ENCODE data around the gene SPACA7.

SPACA7 gene

DNA sequence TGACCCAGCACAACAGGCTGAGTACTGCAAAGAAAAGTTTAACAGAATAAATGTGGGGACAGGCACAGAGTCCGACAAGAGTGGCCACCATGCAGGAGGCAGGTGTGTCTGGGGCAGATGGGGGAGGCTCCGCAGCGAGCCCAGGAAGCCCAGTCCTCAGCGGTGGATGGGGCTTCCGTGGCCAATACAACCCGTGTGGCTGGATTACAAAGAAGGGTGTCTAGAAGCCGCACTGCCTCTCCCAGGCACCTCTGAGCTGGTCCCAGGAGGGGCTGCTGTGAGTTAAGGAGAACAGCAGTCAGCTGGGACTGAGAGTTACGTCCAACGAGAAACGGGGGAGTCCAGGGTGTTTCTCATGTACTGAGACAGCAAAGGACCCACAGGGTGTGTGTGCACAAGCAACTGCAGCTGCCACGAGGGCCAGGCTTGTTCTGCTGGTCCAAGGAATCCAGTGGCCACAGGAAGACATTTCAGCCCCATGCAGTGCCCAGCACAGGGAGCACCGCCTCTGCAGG lies 70.2 kb downstream of the SPACA7 start:
- no peak overlapping the region for H3K9ac ChIP-seq (ENCODE audit: low read length)
- no peak overlapping the region for H3K27ac ChIP-seq (ENCODE audit: low read depth, low read length)
- H3K27me3 ChIP-seq (ENCODE audit: control insufficient read depth, insufficient read depth, low read length), result peaks cover 8% of the 10 kb centered on the region
- no peak overlapping the region for H3K4me3 ChIP-seq (ENCODE audit: low read length)
- no peaks in the 10 kb centered on the region for H3K36me3 ChIP-seq (ENCODE audit: control insufficient read depth, insufficient read depth, low read length)
- H3K4me1 ChIP-seq (ENCODE audit: control insufficient read depth, insufficient read depth, low read length), result no peaks in the 10 kb centered on the region

DNA sequence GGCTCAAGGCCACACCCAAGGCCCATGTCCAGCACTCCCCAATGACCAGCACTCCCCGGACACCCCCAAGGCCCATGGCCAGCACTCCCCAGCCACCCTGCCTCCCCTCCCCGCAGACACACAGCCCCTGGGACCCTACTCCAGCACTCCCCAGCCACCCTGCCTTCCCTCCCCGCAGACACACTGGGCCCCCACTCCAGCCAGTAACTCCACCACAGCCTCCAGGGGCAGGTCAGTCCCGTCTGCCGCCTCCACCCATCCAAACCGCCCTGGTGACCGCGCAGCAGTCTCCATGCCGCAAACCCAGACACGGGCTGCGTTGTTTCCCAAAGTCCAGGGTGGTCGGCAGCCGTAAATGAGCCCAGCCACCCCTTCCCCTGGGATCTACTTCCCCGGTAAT lies 70.7 kb downstream of the SPACA7 start:
- Histone ChIP-seq H3K9ac (ENCODE audit: low read length) (no peak overlapping the region), H3K27ac (ENCODE audit: low read depth, low read length) (no peak overlapping the region), H3K27me3 (ENCODE audit: control insufficient read depth, insufficient read depth, low read length) (peaks cover 11% of the 10 kb centered on the region), H3K4me3 (ENCODE audit: low read length) (no peak overlapping the region), H3K4me1 (ENCODE audit: control insufficient read depth, insufficient read depth, low read length) (no peaks in the 10 kb centered on the region), H3K36me3 (ENCODE audit: control insufficient read depth, insufficient read depth, low read length) (no peaks in the 10 kb centered on the region)

DNA sequence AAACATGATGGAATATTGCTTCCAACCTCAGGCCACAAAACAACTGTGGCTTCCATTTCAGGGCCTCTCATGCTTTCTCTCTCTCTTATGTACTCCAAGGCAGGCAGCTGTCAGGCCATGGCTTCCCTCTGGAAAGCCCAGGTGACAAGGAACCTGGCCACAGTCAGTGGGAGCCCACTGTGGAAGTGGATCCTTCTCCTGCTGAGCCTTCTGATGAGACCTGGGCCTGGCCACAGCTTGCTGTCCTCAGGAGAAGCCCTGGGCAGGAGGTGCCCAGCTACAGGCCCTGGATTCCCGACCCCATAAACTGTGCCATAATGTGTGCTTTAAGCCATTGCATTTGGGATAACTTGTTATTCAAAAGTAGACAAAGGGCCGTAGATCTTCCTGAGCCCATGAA lies 71.2 kb downstream of the SPACA7 start:
- H3K36me3 ChIP-seq (ENCODE audit: control insufficient read depth, insufficient read depth, low read length), result no peaks in the 10 kb centered on the region
- H3K4me1 ChIP-seq (ENCODE audit: control insufficient read depth, insufficient read depth, low read length), result no peaks in the 10 kb centered on the region
- no peak overlapping the region for H3K27ac ChIP-seq (ENCODE audit: low read depth, low read length)
- H3K9ac ChIP-seq (ENCODE audit: low read length), result no peak overlapping the region
- H3K27me3 ChIP-seq (ENCODE audit: control insufficient read depth, insufficient read depth, low read length), result peaks cover 13% of the 10 kb centered on the region
- H3K4me3 ChIP-seq (ENCODE audit: low read length), result no peak overlapping the region

DNA sequence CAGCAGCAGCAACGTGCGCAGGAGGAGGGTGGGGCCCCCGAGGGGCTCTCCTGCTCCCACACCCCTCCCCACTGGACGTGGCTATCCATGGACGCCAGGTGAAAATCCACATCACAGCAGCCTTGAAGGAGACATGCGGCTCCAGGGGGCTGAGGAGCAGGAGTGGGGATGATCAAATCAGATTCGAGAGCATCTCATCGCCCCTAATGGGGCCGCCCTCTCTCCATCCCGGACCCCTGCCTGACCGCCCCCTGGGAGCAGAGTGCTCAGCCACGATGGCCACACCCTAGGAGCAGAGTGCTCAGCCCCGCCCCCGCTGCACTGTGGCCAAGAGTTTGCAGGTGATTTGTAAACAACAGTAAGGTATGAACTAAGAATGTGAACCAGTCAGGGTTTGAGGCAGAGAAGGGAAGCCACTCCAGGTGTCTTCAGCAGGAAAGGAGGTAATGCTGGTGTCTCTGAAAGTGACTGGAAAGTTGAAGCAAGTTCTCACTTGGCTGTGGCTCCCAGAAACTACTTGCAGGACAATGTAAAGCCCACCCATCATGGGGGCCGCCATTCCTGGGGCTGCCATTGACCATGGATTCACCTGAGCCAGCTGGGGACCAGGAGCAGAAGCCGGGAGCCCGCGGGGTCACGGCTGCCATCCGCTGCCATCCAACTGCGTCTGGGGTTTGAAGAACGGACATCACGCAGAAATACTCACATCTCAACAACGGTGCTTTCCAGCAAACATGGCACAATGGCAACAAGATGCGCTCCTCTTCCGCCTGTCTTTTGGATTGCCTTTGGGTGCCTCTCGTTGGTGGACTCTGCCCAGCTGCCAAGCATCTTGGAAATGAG lies 71.8 kb downstream of the SPACA7 start:
- Histone ChIP-seq H3K4me3 (ENCODE audit: low read length) (no peak overlapping the region), H3K9ac (ENCODE audit: low read length) (no peak overlapping the region), H3K4me1 (ENCODE audit: control insufficient read depth, insufficient read depth, low read length) (no peaks in the 10 kb centered on the region), H3K27me3 (ENCODE audit: control insufficient read depth, insufficient read depth, low read length) (peaks cover 13% of the 10 kb centered on the region), H3K27ac (ENCODE audit: low read depth, low read length) (no peak overlapping the region), H3K36me3 (ENCODE audit: control insufficient read depth, insufficient read depth, low read length) (no peaks in the 10 kb centered on the region)

DNA sequence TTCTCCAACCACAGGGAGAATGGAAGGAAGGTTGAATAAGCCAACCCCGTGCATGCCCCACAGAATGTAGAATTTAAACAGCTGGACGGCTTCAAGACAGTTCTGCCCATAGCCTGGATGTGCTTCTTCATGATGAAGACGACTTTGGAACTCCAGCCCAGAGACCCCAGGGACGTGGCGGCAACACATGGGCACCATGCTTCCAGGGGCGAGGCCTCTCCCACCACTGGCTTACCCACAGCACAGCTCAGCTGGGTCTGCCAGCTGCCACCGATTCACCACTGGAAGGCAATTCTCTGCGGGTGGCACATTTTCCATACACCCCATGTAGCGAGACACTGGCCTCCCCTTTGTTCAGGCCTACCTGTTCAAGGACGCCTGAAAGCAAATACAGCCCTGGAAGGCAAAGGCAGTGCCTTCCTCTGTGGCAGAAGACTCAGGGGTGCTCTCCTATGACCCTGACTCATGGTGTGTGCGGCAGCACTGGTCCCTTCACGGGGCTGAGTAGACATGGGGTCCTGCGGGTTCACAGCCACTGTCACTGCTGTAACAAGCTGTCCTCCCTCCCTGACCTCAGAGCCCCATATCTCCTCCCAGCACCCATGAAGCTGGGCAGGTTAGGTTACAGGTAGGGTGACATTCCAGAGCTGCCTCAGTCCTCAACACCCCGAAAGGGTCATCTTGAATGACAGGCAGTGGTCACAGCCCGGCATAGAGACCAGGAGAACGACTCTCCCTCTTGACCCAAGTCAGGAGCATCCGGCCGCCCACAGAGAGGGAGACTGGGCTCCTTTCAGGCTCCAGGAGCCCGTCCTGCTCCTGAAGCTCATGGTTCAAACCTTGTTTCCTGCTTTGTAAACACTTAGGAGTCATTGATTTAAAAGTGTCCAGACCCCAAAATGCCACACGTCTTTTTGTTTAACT lies 72.7 kb downstream of the SPACA7 start:
- H3K27ac ChIP-seq (ENCODE audit: low read depth, low read length), result no peak overlapping the region
- no peaks in the 10 kb centered on the region for H3K4me1 ChIP-seq (ENCODE audit: control insufficient read depth, insufficient read depth, low read length)
- peaks cover 4% of the 10 kb centered on the region for H3K27me3 ChIP-seq (ENCODE audit: control insufficient read depth, insufficient read depth, low read length)
- H3K36me3 ChIP-seq (ENCODE audit: control insufficient read depth, insufficient read depth, low read length), result no peaks in the 10 kb centered on the region
- H3K4me3 ChIP-seq (ENCODE audit: low read length), result no peak overlapping the region
- no peak overlapping the region for H3K9ac ChIP-seq (ENCODE audit: low read length)

DNA sequence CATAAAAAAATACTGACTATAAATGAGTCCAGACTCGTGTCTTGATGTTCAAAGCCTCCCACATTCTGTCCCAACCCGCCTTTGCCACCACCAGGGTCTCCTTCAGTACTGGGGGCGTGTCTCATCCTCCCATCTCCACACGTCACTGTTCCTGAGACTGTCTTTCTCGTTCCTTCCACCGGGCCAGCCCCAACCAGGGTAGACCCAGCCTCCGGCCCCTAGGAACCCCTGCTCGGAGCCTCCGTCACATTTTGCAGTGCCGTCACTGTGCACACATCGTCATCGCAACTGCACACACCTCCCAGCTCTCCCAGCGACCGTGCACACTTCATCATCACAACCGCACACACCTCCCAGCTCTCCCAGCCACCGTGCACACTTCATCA lies 73.4 kb downstream of the SPACA7 start:
- Histone ChIP-seq H3K27ac (ENCODE audit: low read depth, low read length) (no peak overlapping the region), H3K27me3 (ENCODE audit: control insufficient read depth, insufficient read depth, low read length) (peaks cover 4% of the 10 kb centered on the region), H3K9ac (ENCODE audit: low read length) (no peak overlapping the region), H3K36me3 (ENCODE audit: control insufficient read depth, insufficient read depth, low read length) (no peaks in the 10 kb centered on the region), H3K4me1 (ENCODE audit: control insufficient read depth, insufficient read depth, low read length) (no peaks in the 10 kb centered on the region), H3K4me3 (ENCODE audit: low read length) (no peak overlapping the region)

DNA sequence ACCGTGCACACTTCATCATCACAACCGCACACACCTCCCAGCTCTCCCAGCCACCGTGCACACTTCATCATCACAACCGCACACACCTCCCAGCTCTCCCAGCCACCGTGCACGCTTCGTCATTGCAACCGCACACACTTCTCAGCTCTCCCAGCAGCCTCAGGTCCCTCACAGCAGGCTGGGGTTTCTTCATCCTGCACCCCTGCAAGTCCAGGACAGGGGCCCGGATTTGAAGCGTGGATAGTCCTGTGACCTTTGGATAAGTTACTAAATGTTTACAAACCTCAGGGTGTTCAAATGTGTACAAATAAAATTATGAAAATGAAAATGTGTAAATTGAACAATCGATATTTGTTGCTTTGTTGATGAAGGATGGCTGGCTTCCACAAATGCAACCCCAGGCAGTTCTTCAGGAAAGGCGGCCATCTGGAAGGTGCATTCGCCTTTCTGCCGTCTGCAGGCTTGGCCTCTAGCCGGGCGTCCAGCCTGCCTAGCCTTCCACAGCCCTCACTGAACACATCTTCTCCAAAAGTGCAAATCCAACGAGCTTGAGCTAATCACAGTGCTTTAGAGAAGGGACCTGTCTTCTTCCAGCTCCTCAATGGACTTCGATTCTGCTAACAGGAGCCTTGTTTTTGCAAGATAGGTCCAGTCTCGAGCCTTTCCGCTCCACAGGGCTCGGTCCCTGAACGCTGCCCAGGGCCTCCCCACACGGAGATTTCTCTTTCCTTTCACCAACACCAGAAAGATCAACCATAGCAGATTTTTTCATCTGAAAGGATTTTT lies 74.2 kb downstream of the SPACA7 start:
- Histone ChIP-seq H3K9ac (ENCODE audit: low read length) (no peak overlapping the region), H3K4me3 (ENCODE audit: low read length) (no peak overlapping the region), H3K27ac (ENCODE audit: low read depth, low read length) (no peak overlapping the region), H3K36me3 (ENCODE audit: control insufficient read depth, insufficient read depth, low read length) (no peaks in the 10 kb centered on the region), H3K4me1 (ENCODE audit: control insufficient read depth, insufficient read depth, low read length) (no peaks in the 10 kb centered on the region), H3K27me3 (ENCODE audit: control insufficient read depth, insufficient read depth, low read length) (peaks cover 4% of the 10 kb centered on the region)

DNA sequence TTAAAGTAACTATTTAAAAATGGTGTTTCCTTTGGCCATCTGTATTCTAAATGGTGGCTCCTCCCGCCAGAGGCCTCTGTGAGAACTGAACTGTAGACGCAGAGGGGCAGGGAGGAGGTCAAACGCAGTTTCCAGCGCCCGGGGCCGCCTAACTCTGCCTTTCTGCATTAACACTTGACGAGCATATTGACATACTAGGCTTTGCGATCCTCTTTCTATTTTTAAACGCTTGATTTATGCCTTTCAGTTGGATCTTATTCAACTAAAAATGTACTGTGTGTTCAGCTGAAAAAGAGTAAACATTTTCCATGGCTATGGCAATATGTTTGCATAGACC lies 74.7 kb downstream of the SPACA7 start:
- Histone ChIP-seq H3K27ac (ENCODE audit: low read depth, low read length) (no peak overlapping the region), H3K9ac (ENCODE audit: low read length) (no peak overlapping the region), H3K36me3 (ENCODE audit: control insufficient read depth, insufficient read depth, low read length) (no peaks in the 10 kb centered on the region), H3K27me3 (ENCODE audit: control insufficient read depth, insufficient read depth, low read length) (peaks cover 4% of the 10 kb centered on the region), H3K4me1 (ENCODE audit: control insufficient read depth, insufficient read depth, low read length) (no peaks in the 10 kb centered on the region), H3K4me3 (ENCODE audit: low read length) (no peak overlapping the region)

DNA sequence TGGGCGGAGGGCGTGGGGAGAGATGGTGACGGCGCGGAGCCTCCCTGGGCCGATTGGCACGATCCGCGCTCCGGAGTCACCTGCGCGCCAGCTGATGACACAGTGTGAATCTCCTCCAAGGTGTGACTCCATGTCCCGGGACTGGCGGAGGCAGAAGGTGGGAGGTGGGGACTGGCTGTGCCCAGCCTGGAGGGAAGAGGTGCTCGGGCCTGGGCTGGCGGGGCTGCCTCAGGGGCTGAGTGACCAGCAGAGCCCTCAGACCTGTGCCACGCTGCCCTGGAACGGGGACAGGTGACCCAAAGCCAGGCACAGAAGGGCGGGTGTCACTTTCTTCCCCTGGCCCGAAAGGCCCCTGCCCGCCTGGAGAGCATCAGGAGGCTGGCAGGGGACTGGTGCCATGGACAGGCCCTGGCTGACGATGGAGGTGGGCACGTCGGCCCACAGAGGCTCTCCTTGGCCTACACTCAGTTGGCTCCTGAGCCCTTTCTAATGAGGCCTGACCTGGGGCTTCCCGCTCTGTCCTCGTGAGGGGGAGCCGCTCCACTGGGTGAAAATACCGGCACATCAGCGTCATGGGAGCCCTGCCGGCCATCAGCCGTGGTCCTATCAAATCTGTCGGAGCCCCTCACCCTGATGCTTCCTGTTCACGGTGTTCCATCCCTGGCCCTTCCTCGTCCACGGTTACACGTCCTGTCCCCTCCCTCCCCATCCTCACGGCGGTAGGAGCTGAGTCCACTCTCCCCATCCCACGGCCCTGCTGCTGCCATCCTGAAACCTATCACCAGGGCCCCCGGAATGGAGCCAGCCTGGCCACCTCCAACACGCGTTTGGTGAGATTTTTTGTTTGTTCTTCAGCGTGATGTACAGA lies 75.6 kb downstream of the SPACA7 start:
- Histone ChIP-seq H3K4me3 (ENCODE audit: low read length) (no peak overlapping the region), H3K27ac (ENCODE audit: low read depth, low read length) (no peak overlapping the region), H3K36me3 (ENCODE audit: control insufficient read depth, insufficient read depth, low read length) (no peaks in the 10 kb centered on the region), H3K4me1 (ENCODE audit: control insufficient read depth, insufficient read depth, low read length) (no peaks in the 10 kb centered on the region), H3K9ac (ENCODE audit: low read length) (no peak overlapping the region), H3K27me3 (ENCODE audit: control insufficient read depth, insufficient read depth, low read length) (peaks cover 4% of the 10 kb centered on the region)

DNA sequence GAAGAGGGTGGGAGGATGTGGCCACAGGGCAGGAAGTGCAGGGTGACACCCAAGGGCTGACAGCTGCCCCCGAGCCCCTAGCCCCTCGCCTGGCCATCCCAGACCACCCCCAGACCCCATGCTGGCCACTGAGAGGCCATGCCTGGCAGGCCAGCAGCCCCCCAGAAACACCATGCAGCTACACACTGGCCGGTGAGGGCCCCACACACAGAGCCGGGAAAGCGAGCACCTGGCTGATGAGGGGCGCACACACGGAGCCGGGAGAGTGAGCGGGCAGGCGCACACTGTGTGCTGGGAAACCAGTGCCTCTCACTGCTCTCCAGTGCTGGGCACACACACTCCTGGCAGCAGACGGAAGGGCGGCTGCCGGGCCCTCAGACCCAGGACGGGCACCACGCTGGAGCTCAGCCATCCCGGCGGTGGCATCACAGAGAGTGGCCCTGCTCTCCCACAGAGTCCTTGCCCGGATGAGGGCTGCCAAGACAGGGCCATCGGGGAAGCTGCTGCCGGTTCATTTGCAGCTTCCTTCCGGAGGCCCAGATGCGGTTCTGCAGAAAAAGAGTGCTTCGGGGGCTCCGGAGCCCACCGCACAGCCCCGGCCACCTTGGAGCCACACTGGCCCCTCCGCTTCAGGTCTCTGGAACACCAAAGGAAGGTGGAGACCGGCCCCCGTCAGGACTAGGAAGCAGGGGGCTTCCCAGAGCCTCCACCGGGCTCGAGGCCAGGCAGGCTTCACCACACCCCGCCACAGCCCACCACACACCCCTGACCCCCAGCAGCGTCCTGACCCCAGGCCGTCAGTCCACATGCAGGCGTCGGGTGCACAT lies 76.4 kb downstream of the SPACA7 start:
- Histone ChIP-seq H3K36me3 (ENCODE audit: control insufficient read depth, insufficient read depth, low read length) (no peaks in the 10 kb centered on the region), H3K4me3 (ENCODE audit: low read length) (no peak overlapping the region), H3K27me3 (ENCODE audit: control insufficient read depth, insufficient read depth, low read length) (peaks cover 4% of the 10 kb centered on the region), H3K4me1 (ENCODE audit: control insufficient read depth, insufficient read depth, low read length) (no peaks in the 10 kb centered on the region), H3K27ac (ENCODE audit: low read depth, low read length) (no peak overlapping the region), H3K9ac (ENCODE audit: low read length) (no peak overlapping the region)
